OCI-LY7 (cell line): ENCODE results near the gene MMP21.

Experiments
- EZH2phosphoT487 ChIP-seq: fragments of 200-600 bp; sonication (generic); IDR thresholded peaks from 2 replicates; pipeline ENCODE4 v1.6.1; 2018; ENCODE audit warnings: low read depth, borderline replicate concordance, mild to moderate bottlenecking, mixed run types, antibody characterized with exemption, low read length, moderate library complexity, mixed read lengths
- TF ChIP-seq, protein P1 (sequence below): fragments of 200-600 bp; sonication (generic); conservative IDR thresholded peaks from 2 replicates; pipeline ENCODE4 v1.5.1; 2014; ENCODE audit warnings: mild to moderate bottlenecking, antibody characterized with exemption, low read length, moderate library complexity, mixed read lengths

DNA sequence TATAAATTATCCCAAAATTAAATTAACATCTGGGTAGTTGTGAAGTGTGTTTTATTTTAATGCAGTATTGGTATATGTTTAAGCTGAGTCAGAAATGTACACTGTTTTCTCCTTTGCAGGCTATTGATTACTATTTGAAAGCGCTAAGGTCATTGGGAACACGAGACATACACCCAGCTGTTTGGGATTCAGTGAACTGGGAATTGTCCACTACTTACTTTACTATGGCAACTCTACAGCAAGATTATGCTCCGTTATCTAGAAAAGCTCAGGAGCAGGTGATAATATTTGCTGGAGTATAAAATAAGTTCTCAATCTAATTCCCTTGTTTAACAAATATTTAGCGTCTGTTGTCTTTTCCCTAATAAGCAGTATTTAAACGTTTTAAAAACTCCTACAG is 28.2 kb downstream of the MMP21 start:
- TF ChIP-seq, protein P1, sequence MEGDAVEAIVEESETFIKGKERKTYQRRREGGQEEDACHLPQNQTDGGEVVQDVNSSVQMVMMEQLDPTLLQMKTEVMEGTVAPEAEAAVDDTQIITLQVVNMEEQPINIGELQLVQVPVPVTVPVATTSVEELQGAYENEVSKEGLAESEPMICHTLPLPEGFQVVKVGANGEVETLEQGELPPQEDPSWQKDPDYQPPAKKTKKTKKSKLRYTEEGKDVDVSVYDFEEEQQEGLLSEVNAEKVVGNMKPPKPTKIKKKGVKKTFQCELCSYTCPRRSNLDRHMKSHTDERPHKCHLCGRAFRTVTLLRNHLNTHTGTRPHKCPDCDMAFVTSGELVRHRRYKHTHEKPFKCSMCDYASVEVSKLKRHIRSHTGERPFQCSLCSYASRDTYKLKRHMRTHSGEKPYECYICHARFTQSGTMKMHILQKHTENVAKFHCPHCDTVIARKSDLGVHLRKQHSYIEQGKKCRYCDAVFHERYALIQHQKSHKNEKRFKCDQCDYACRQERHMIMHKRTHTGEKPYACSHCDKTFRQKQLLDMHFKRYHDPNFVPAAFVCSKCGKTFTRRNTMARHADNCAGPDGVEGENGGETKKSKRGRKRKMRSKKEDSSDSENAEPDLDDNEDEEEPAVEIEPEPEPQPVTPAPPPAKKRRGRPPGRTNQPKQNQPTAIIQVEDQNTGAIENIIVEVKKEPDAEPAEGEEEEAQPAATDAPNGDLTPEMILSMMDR: no peak
- no peak for TF ChIP-seq EZH2phosphoT487
